22Rv1 (cell line): ENCODE results near the gene IL6ST.

Experiments
- ZFX ChIP-seq: fragments of 450-650 bp; IDR thresholded peaks from 2 replicates; pipeline ENCODE4 v1.6.1; 2017; ENCODE audit warnings: antibody characterized with exemption, borderline replicate concordance
- TF ChIP-seq, protein P1 (sequence below): fragments of 450-650 bp; IDR thresholded peaks from 2 replicates; pipeline ENCODE4 v1.5.1; 2017; ENCODE audit warnings: mild to moderate bottlenecking

- TF ChIP-seq, protein P1, sequence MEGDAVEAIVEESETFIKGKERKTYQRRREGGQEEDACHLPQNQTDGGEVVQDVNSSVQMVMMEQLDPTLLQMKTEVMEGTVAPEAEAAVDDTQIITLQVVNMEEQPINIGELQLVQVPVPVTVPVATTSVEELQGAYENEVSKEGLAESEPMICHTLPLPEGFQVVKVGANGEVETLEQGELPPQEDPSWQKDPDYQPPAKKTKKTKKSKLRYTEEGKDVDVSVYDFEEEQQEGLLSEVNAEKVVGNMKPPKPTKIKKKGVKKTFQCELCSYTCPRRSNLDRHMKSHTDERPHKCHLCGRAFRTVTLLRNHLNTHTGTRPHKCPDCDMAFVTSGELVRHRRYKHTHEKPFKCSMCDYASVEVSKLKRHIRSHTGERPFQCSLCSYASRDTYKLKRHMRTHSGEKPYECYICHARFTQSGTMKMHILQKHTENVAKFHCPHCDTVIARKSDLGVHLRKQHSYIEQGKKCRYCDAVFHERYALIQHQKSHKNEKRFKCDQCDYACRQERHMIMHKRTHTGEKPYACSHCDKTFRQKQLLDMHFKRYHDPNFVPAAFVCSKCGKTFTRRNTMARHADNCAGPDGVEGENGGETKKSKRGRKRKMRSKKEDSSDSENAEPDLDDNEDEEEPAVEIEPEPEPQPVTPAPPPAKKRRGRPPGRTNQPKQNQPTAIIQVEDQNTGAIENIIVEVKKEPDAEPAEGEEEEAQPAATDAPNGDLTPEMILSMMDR, result no peak
- TF ChIP-seq ZFX, result no peak
These were observed at the start of gene IL6ST for GRCh38 chr5:55994495-55994997.
